Type B pancreatic cell (in vitro differentiated cells): ENCODE results near the gene CACNA1C. TPM values are rescaled to one million over a fixed set of nuclear protein-coding genes. Genes with fewer than 3 reads are reported as not detected.

Experiments used
- DNase-seq: peaks from one replicate; pipeline ENCODE4 v3.0.0; 2021; ENCODE audit warnings: mixed read lengths; ENCODE audit not compliant: unreplicated experiment; ENCODE audit errors: extremely low spot score
- H3K27ac Mint-ChIP-seq: 2 replicates; pipeline ENCODE4 v1.8.0; 2021; ENCODE audit warnings: mild to moderate bottlenecking, mixed read lengths
- H3K27me3 Mint-ChIP-seq: 2 replicates; pipeline ENCODE4 v1.8.0; 2021; ENCODE audit warnings: mixed read lengths
- H3K36me3 Mint-ChIP-seq: 2 replicates; pipeline ENCODE4 v1.8.0; 2021; ENCODE audit warnings: mixed read lengths
- H3K4me1 Mint-ChIP-seq: one replicate; pipeline ENCODE4 v1.8.0; 2021; ENCODE audit warnings: mixed read lengths; ENCODE audit not compliant: unreplicated experiment
- H3K4me3 Mint-ChIP-seq: 2 replicates; pipeline ENCODE4 v1.8.0; 2021; ENCODE audit warnings: mild to moderate bottlenecking, mixed read lengths
- H3K9me3 Mint-ChIP-seq: 2 replicates; pipeline ENCODE4 v1.8.0; 2021; ENCODE audit warnings: mixed read lengths
- total RNA-seq: library from RNA; stranded (reverse); gene quantifications from 2 replicates; pipeline ENCODE4 v1.2.1, GENCODE V29; 2021; ENCODE audit warnings: low replicate concordance
- TF ChIP-seq, protein P1 (sequence below): fragments of 200-600 bp; sonication (generic); conservative IDR thresholded peaks from 2 replicates; pipeline ENCODE4 v1.5.0; 2021; ENCODE audit warnings: antibody characterized with exemption, mild to moderate bottlenecking

CACNA1C gene
- total RNA-seq, 1 donor from 2014 or later: 14.3 TPM

DNA sequence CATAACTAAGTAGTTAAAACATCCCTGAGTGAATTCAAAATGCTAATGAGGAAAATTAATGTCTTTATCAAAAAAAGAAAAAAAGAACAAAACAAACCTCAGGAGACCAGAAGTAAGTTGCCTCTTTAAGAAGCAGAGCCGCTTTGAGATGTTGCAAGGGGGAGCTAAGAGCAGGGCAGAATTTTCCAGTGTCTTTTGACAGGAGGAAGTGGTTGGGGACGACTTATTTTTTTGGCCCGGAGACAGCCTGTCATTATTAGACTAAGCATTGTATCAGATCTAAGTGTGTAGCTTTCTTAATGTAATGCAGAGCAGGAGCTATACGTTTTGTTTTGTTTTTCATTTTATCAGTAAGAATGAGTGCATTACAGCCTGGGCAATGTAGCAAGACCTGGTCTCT is 206.6 kb downstream of the CACNA1C start:
- H3K27me3 Mint-ChIP-seq: no peaks in the 10 kb centered on the region
- no peak for DNase-seq
- no peak overlapping the region for H3K27ac Mint-ChIP-seq
- H3K36me3 Mint-ChIP-seq: peaks cover 6% of the 10 kb centered on the region
- peaks cover 6% of the 10 kb centered on the region for H3K4me1 Mint-ChIP-seq
- TF ChIP-seq, protein P1, sequence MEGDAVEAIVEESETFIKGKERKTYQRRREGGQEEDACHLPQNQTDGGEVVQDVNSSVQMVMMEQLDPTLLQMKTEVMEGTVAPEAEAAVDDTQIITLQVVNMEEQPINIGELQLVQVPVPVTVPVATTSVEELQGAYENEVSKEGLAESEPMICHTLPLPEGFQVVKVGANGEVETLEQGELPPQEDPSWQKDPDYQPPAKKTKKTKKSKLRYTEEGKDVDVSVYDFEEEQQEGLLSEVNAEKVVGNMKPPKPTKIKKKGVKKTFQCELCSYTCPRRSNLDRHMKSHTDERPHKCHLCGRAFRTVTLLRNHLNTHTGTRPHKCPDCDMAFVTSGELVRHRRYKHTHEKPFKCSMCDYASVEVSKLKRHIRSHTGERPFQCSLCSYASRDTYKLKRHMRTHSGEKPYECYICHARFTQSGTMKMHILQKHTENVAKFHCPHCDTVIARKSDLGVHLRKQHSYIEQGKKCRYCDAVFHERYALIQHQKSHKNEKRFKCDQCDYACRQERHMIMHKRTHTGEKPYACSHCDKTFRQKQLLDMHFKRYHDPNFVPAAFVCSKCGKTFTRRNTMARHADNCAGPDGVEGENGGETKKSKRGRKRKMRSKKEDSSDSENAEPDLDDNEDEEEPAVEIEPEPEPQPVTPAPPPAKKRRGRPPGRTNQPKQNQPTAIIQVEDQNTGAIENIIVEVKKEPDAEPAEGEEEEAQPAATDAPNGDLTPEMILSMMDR: no peak
- H3K4me3 Mint-ChIP-seq: no peak overlapping the region
- H3K9me3 Mint-ChIP-seq: peaks cover 4% of the 10 kb centered on the region

DNA sequence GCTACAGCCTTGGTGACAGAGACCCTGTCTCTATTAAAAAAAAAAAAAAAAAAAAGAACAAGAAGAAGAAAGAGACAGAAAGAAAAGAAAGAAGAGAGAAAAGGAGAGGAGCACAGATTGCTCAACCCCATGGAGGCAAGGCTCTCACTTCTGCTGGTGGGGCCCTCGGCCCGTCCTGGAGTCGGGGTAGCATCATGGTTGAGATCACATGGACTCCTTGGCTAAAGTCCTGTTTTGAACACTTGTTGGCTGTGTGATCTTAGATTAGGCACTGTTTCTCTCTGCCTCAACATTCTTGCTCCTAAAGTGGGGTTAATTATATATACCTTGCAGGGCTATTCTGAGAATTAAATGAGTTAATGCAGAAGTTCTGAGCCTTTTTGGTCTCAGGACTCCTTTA is 207.7 kb downstream of the CACNA1C start:
- Mint-ChIP-seq H3K4me1 (peaks cover 12% of the 10 kb centered on the region), H3K4me3 (no peak overlapping the region), H3K27me3 (peaks cover 5% of the 10 kb centered on the region), H3K27ac (no peak overlapping the region), H3K36me3 (peaks cover 6% of the 10 kb centered on the region), H3K9me3 (peaks cover 4% of the 10 kb centered on the region)
- TF ChIP-seq, protein P1: no peak
- DNase-seq: no peak

DNA sequence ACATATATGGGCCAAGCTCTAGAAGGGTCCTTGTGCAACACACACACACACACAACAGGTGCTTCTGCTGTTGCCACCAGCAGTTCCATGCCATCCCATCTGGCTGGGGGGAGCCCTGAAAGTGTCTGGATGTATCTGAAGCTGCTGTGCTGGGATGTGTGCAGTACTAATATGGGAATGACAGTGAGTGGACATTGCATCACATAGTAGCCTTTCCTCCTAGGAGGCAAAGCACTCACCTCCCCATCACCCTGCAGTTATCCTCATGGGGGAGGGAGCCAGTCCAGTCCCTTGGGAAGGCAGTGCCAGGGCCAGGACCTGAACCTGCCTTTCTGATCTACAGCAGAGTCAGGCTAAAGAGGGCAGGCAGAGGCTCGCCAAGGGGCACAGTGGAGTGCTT is 208.9 kb downstream of the CACNA1C start:
- Mint-ChIP-seq H3K9me3 (no peaks in the 10 kb centered on the region), H3K36me3 (no peaks in the 10 kb centered on the region), H3K27me3 (peaks cover 8% of the 10 kb centered on the region), H3K4me1 (peaks cover 17% of the 10 kb centered on the region), H3K27ac (no peak overlapping the region), H3K4me3 (no peak overlapping the region)
- no peak for DNase-seq
- TF ChIP-seq, protein P1: no peak

DNA sequence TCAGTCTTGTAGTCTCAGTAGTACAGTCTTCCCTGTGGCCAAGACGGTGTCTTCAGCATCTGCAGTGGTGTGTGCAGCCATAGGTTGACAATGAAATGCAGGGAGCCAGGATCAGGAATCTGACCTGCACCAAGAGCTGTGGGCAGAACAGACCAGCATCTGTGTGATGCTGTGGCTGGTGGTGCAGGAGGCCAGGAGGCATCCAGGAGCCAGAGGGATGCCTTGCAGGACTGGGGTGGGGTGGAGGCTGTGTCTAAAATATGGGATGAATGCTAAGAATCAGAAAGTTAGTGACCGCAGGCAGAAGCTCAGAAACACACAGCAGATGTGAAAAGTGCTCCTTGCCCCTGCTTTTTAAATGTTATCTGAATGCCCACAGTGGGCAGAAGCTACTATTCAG is 209.7 kb downstream of the CACNA1C start:
- no peaks in the 10 kb centered on the region for H3K9me3 Mint-ChIP-seq
- DNase-seq: no peak
- TF ChIP-seq, protein P1: no peak
- peaks cover 11% of the 10 kb centered on the region for H3K27me3 Mint-ChIP-seq
- no peaks in the 10 kb centered on the region for H3K36me3 Mint-ChIP-seq
- H3K27ac Mint-ChIP-seq: no peak overlapping the region
- H3K4me1 Mint-ChIP-seq: peaks cover 17% of the 10 kb centered on the region
- no peak overlapping the region for H3K4me3 Mint-ChIP-seq

DNA sequence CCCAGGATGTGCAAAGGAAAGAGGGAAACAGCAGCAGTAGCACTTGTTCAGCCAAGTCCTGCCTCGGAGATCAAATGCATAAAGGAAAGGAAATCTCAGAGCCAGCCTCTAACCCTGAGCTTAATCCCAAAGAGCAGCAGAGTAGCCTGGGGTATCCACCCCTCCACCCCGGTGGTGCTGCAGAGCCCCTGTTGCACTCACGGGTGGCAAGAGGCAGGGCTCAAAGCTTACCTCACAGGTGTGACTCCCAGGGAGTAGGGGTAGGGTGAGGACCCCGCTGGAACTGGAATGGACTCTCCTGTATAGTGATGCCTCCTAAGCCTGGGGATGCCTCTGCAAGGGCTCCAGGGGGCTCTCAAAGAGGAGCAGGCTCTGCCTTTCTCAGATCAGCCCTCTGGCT is 211.1 kb downstream of the CACNA1C start:
- TF ChIP-seq, protein P1: no peak
- H3K36me3 Mint-ChIP-seq: no peaks in the 10 kb centered on the region

DNA sequence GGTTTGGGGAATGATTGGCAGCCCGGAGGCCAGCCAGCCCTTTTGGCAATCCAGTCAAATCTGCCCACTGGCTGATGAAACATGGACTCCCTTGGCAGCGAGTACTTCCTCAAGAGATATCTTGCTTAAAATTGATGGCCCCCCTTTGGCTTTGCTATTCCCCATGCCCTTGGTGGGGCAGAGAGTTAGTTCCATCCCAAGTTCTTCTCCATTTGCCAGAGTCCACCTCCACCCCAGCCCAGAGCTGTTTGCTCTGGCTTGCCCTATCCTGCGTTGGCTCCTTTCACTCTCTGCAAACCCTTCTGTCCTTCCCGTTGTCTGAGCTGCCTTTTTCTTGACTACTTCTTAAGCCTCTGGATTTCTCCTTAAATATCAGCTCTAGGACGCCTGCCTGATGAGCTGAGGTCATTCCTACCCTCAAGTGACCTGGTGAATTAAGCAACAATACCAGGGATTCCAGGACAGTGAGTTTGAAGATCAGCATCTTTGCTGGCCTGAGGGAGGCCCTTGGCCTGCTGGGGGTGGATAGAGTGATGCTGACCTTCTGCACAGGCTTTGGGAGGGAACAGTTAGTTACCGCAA is 212.0 kb downstream of the CACNA1C start:
- peaks cover 3% of the 10 kb centered on the region for H3K36me3 Mint-ChIP-seq
- no peak overlapping the region for H3K27ac Mint-ChIP-seq
- no peak for DNase-seq

More for the DNA sequence above, 211.1 kb downstream of the CACNA1C start:
- H3K27me3 Mint-ChIP-seq: peaks cover 17% of the 10 kb centered on the region
- H3K4me3 Mint-ChIP-seq: no peak overlapping the region
- peaks cover 17% of the 10 kb centered on the region for H3K4me1 Mint-ChIP-seq
- no peaks in the 10 kb centered on the region for H3K9me3 Mint-ChIP-seq
- no peak overlapping the region for H3K27ac Mint-ChIP-seq
- DNase-seq: no peak

More for the DNA sequence above, 212.0 kb downstream of the CACNA1C start:
- H3K27me3 Mint-ChIP-seq: peaks cover 25% of the 10 kb centered on the region
- peaks cover 11% of the 10 kb centered on the region for H3K4me1 Mint-ChIP-seq
- H3K4me3 Mint-ChIP-seq: no peak overlapping the region
- no peaks in the 10 kb centered on the region for H3K9me3 Mint-ChIP-seq
- TF ChIP-seq, protein P1: no peak
